GM11168 (cell line): Measurements from ENCODE around the gene ING5.
"Not testable (repeated sequence)": the region's sequence is repeated elsewhere in the genome, so short reads cannot be mapped to it uniquely, and the experiment has no call there.

ENCODE experiments used
- in situ Hi-C: fragments of 300-500 bp; cut with MboI; formaldehyde crosslinking; loops from one replicate; pipeline ENCODE4 v1.12.0; 2022; ENCODE audit warnings: low sequenced_read_pairs; ENCODE audit not compliant: unreplicated experiment

Gene ING5

DNA sequence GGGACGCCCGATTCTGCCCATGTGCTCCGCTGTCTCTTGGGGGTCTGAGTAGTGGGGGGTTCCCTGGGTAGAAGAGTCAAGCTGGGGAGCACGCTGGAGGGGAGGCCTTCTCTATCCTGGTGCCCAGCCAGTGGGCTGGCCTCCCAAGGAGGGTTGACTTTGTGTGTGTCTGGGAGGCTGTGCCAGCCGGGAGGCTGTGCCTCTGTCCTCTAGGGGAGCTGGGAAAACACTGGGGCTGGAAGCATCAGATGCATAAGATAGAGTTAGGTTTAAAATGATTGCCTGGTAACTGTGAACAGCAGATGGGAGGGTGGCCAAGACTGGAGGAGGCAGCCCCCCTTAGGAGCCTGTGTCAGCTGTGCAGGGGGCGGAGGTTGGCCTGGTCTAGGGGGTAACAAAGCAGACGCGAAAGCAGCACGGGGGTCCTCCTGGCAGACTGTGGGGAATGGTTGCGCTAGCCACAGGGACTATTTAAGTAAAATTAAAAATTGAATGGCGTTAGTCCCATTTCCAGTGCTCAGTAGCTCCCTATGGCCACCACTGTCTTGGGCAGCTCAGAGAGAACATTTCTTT is 1.3 kb downstream of the ING5 start:
- in situ Hi-C loops: no loop called here

DNA sequence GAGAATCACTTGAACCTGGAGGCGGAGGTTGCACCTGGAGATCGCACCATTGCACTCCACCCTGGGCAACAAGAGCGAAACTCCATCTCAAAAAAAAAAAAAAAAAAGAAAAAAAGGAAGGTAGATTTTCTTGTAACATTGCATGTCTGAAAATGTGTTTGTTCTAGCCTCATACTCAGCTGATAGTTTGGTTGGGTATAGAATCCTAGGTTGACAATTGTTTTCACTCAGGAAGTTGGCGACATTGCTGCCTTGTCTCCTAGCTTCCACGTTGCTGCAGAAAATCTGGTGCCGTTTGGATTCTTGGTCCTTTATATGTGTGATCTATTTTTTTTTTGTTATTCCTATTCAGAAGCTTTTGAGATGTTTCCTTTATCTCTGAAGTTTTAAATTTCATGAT is 4.7 kb downstream of the ING5 start:
- in situ Hi-C loops: no loop called here

DNA sequence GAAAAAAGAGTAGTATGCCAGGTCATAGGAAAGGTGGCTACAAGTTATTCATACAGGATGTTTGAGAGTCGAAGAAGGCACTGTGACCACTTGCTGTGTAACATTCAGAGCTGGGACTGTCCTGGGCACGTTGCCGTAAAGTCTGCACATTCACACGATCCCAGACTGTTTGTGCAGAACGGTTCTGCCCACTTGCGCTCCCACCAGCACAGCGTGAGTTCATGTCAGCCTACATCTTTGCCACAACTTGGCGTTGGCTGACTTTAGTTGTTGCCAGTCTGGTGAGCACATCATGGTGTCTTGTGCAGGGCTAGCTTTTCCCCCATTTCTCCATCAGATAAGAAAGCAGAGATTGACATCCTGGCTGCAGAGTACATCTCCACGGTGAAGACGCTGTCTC is 7.0 kb downstream of the ING5 start:
- in situ Hi-C loops: no loop called here

DNA sequence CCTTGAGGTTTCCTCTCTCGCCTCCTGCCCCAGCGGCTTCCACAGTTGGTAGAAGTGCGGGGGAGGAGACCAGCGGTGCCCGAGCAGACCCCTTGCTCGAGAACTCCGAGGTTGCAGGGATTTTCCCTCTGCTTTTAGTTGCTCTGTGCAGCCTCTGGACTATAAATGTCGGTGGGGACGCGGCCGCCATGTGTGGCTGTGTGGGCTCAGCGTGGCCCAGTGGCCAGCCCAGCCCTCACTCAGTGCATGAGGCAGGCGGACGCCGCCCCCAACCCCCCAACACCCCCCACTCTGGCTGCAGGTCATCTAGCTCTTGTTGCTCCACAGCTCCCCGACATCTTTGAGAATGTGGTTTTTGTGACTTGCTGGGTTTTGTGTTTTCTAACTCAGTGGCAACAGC is 17.3 kb downstream of the ING5 start:
- in situ Hi-C loops: no loop called here

DNA sequence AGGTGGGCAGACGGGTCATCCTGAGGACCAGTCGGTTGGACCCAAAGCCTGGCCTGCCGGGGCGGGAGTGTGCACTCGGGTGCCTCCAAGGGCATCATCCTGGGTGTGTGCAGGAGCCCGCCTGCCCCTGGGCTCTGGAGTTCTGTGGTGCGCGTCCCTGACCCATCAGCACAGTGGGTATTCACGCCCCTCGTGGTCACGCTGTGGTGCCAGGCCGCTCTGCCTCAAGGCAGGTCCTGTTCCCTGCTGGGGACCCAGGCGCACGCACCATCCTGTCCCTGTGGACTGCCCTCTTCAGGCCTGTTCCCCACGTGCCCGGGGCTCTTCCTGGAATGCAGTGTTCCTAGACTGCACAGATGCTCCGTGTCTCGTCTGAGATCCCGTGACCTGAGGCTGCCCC is 18.3 kb downstream of the ING5 start:
- in situ Hi-C loops: no loop called here

DNA sequence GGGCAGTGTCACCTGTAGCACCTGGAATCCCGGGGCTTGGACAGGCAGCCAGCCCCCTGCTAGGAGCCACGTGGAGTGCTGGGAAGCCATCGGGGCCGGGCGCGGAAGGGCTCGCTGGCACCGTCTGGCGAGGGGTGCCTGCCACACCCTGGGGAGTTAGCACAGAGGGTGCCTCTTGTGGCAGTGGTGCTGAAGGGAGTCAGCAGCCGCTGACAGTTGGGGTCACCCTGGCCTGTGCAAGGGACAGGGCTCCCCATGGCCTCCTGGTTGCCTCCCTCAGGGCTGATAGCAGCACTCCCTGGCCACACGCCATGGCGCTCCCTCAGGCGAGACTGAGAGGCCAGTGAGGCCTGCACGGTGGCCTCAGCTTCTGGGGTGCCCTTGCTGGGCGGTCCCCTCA is 18.7 kb downstream of the ING5 start:
- in situ Hi-C loops: no loop called here

DNA sequence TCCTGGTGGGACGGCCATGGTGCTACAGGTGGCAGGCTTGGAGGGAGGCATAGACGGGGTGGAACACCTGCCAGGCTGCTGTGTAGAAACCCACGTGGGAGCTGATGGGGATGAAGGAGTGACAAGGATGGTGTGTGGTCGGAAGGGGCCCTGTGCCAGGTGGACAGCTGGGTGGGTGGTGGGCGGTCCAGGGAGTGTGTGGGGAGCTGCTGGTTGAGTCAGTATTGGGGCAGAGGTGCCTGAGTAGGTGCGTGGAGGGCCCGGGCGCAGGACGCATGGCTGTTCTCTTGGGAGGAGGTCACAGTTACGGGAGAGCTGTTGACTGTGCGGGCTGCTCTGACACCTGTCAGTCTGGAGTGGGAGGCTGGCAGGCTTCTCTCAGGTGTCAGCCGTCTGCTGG is 20.0 kb downstream of the ING5 start:
- in situ Hi-C loops: no loop called here

DNA sequence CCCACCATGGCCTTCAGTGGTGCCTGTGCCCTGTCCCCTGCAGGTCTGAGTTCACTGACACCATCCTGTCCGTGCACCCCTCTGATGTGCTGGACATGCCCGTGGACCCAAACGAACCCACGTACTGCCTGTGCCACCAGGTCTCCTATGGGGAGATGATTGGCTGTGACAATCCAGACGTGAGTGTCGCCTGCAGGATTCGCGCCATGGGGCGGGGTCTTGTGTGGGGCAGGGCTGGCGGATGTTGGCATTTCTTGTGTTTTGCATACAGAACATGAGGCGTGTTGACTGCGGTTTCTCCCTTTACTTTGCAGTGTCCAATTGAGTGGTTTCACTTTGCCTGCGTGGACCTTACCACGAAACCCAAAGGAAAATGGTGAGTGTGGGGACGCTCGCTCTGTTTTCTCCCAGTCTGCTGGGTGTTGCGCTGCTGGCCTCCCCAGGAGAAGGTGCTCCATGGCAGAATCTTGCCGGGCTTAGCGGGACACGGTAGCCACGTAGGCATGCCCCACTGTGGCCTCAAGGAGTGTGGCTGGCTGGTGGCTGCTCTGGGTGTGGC is 21.1 kb downstream of the ING5 start:
- in situ Hi-C loops: no loop called here

DNA sequence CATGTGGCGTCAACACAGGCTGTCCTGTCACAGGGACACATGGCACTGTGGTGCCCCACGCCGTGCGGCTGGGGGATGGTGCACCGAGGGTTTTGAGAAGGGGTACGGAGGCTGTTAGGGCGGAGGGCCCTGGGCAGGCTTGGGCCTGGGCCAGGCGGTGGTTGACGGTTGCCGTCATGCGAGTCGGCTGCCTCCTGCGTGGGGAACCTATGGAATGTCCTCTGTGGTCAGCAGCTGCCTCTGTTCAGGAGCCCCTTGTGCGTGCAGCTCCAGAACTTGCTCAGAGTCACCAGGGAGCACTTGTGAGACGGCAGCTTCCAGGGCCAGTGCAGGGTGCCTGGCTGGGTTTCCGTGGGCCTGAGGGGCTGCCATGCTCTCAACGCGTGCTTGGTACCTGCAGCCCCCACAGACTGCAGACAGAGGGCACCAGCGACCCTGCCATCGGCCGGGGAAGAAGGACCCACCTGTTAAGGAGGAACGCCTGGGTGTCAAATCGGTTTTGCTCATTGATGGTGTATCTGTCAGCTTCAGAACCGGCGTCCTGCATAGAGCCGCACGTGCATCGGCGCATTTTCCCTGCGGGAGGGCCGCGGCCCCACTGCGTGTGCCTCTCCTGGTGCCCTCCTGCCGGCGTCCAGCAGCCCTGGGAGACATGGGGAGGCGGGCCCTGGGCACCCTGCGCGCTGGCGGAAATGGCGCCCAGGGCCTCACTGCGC is 22.6 kb downstream of the ING5 start:
- in situ Hi-C loops: no loop called here

DNA sequence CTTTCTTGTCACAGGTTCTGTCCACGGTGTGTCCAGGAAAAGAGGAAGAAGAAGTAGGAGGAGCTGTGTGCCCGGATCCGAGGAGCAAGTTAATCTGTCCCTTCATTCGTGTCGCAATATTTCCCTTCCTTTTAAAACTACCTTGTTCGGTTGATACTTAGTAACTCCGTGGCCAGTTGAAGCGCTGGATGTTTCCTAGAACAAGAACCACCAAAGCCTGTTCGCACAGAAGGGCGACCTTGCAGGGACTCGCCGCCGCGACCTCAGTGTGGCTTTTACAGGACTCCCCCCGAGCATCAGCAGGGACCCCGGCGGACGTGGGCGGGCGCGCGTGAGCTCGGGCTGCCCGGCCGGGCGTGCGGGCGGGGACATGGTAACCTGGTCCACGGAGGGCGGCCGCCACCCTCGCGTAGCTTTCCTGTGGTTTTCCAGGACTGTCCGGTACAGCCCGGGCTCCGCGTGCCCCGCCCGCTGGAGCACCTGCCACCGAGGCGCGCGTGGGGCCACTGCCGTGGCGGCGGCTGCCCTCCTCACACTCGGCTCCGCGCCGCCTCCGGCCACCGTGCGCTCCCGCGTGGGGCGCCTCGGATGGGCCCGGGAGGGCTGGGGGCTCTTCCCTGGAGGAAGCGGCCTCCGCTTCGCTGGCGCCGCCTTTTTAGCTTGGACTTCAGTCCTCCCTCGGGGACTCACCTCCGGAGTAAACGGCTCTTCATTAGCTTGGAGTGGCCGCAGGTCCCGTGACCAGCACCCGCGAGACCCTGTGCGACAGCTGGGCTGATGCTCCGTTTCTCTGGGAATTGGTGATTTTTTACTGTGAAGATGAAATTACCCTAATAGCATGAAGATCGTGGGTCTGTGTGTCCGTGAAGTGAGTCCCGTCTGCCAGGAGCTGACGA is 23.4 kb downstream of the ING5 start:
- in situ Hi-C loops: no loop called here

DNA sequence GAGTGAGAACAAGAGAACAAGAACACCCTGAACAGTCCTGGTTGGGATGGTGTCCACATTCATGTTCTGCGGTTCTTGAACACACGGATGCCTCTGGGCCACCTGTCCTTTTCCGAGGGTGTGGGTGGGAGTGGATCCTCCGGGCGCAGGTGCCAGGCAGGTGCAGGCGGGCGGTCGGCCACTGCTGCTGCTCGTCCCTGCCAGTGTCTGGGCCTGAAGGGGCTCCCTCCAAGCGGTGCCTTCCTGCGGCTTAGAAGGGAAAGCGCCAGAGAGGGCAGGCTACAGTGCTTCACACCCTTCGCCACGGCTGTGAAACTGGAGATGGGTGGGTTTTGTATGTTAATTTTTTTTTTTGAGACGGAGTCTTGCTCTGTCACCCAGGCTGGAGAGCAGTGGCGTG is 24.6 kb downstream of the ING5 start:
- in situ Hi-C loops: no loop called here

DNA sequence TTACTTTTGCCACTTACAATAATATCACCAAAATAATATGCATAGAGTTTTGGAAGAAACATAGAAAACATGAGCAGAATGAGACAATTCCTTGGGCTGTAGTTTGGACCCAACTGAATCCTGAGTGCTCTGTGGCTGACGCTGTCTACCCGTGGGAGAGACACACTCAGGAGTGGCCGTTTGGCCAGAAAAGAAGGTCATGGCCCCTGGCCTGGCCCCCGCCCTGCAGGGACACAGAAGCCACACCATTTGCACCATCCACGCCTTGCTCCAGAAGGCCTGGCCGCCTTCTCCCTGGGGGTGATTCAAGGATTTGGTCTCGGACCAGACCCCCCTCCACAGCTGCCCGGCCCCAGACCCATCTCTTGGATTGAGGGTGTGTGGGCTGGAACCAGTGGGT is 26.2 kb downstream of the ING5 start:
- in situ Hi-C loops: no loop called here

DNA sequence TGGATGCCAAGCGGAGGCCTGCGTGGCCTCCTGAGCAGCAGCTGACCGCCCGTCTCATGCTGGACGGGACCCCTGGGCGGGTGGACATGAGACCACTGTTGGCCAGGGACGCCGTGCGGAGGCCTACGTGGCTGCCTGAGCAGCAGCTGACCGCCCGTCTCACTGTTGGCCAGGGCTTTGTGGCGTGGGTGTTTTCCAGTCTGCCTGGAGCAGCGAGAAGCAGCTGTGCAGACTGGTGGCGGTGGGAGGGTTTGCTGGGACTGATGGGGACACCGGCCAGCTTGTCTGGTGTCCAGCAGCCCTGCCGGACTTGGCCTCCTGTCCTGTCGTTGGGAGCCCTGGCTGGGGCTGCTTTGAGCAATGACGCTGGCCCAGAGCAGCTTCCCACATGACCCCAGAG is 26.8 kb downstream of the ING5 start:
- in situ Hi-C loops: no loop called here

DNA sequence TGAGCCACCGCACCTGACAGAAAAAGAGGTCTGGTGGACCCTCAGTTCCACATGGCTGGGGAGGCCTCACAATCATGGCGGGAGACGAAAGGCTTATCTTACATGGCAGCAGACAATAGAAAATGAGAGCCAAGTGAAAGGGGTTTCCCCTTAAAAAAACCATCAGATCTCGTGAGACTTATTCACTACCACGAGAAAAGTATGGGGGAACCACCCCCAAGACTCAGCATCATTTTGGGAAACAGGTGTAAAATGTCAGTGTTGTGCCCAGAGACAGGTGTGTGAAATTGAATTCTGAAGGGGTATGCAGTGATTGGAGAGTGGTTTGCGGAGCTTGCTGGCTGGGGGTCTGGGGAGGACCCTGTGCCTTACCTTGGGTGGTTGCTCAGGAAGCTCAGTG is 28.0 kb downstream of the ING5 start:
- in situ Hi-C loops: no loop called here

DNA sequence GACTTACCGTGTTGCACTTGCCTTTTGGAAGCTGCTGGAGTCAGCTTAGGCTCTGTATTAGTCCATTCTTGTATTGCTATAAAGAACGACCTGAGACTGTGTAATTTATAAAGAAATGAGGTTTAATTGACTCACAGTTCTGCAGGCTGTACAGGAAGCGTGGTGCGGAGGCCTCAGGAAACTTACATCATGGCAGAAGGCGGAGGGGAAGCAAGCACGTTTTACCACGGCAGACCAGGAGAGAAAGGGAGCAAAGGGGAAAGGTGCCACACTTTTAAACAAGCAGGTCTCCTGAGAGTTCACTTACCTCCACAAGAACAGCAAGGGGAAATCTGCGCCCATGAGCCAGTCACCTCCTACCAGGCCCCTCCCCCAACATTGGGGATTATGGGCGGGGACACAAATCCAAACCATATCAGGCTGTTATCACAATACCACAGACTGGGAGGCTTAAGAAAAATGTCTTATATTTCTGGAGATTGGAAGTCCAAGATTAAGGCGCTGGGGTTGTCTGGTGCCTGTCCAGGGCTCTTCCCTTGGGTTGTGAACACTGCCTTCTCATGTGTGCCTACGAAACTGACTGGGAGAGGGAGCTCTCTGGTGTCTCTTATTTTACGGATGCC is 28.9 kb downstream of the ING5 start:
- in situ Hi-C loops: no loop called here

DNA sequence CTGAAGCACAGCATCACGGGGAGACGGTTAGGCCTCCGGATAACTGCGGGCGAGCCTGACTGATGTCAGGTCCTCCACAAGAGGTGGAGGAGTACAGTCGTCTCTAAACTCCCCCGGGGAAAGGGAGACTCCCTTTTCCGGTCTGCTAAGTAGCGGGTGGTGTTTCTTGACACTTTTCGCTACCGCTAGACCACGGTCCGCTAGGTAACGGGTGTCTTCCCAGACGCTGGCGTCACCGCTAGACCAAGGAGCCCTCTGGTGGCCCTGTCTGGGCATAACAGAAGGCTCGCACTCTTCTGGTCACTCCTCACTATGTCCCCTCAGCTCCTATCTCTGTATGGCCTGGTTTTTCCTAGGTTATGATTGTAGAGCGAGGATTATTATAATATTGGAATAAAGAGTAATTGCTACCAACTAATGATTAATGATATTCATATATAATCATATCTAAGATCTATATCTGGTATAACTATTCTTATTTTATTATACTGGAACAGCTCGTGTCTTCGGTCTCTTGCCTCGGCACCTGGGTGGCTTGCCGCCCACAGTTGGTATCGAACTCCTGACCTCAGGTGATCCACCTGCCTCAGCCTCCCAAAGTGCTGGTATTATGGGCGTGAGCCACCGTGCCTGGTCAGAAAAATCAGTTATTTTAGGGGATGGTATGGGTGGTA is 30.8 kb downstream of the ING5 start:
- in situ Hi-C loops: not testable (repeated sequence)

DNA sequence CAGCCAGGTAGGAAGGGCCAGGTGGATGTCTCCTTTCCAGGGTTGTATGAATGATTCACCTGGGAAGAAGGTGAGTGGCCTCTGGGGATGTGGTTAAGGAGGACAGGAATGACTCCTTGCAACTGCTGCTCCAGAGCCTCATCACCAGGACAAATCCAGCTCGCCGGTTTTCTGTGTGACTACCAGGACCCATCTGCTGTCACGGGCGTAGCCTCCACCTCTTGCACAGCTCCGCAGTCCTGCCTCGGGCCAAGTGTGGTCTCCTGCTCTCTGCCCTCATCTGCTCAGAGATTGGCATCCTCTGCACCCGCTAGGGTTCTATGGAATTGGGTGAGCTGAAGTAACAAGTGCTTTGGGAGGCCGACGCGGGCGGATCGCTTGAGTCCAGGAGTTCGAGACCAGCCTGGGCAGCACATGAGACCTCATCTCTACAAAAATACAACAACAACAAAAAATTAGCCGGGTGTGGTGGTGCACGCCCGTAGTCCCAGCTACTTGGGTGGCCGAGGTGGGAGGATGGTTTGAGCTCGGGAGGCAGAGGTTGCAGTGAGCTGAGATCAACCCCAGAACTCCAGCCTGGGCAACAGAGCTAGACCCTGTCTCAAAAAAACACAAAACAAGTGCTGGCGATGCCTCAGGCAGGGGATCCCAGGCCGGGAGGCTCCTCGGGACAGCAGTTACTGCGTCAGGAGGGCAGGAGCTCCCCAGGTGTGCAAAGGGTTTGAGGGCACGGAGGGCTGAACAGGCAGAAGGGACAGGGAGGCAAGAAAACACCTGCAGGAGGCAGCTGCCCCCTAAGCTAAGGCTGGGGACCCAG is 31.8 kb downstream of the ING5 start:
- in situ Hi-C loops: no loop called here

DNA sequence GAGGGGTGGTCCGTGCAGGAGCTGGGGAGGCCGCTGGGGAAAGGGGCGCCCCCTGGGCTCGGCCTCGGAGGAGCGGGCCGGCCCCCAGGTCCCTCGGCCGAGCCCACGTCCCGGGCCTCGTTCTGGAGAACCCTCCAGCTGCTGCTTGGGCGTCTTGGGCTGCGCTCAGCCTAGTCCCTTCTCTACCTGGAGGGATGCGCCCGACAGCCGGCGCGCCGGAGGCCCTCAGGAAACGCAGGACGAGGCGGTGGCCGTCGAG is 32.3 kb downstream of the ING5 start:
- in situ Hi-C loops: no loop called here

DNA sequence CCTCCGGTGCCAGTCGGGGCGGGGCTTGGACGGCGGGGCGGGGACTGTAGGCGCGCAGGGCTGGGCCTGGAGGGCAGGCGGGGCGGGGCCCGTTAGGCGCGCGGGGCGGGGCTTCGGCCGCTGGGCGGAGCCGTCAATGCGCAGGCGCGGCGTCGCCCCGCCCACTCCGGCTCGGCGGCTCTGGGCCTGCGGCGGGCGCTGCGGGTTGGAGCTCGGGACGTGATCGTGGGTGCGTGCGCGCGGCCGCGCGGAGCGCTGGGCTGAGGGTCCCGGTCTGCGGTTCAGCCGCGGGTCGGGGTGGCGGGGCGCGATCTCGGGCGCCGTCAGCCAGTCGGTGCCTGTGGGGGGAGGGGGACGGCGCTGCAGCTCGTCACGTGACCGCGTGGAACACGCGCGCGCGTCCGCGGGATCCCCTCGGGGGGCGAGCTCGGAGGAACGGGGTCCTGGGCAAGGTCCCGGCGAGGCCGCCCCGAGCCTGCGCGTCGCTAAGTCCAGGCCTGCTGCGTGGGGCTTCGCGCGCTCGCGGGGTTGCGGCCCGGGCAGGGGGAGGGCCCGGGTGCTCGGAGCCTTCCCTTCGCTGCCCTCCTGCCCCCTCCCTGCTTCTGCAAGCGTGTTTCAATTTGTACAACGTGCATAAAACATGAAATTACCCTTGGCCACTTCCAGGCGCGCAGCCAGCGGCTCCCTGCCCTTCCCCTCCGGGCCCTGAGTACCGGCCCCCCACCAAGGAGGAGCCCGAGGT is 32.8 kb downstream of the ING5 start, which contains the start of gene D2HGDH:
Gene D2HGDH (plus strand): TSS at position 164 of the 742 bp plus-strand sequence. CDS start 595 bp downstream, outside the sequence.
- in situ Hi-C loops: no loop called here
